Measurements from ENCODE around the gene MTARC1. TPM values are rescaled to one million over a fixed set of nuclear protein-coding genes. Genes with fewer than 3 reads are reported as not detected.

MTARC1 gene
- total RNA-seq (2012; rRNA removed): 0.18 and 0.28 TPM in 2 replicates
- polyA plus RNA-seq (2012; rRNA removed): 0.55 and 0.72 TPM in 2 replicates
- 0.05 and 0.16 TPM in 2 replicates for polyA plus RNA-seq (2012; cell fraction: cytosol; rRNA removed)
- polyA plus RNA-seq (2012; cell fraction: nucleus; rRNA removed; ENCODE audit: low replicate concordance): 0.09 and 0.33 TPM in 2 replicates
- Bru-seq, nascent RNA: percentile 34 among the genes with signal in this experiment
- BruChase-seq, experiment 1, labeled RNA remaining after a 6-hour chase: percentile 36 among the genes with signal in this experiment
- percentile 33 among the genes with signal in this experiment for BruChase-seq, experiment 2, labeled RNA remaining after a 2-hour chase
- long read RNA-seq: 0 reads

- H3K27me3 ChIP-seq (ENCODE audit: control insufficient read depth, insufficient read depth, low read length): no peaks in the 10 kb centered on the region; the same call in 1 of the 2 replicates
Measured at GRCh38 chr1:220786337-220787068, at the start of gene MTARC1. Gene MTARC1 (plus strand): TSS chr1:220786913. CDS start chr1:220786945, 32 bp downstream.

More at GRCh38 chr1:220786337-220787068, at the start of gene MTARC1:
- 1% methylated on average over 36 of the region's 56 CpGs; no CpG with 5 or more reads in 1 of the 2 experiments for WGBS, 2 experiments (ENCODE audit: extremely low coverage in 2 of 2, insufficient read length in 1 of 2)
- H3K56ac ChIP-seq (ENCODE audit: extremely low read depth, insufficient read depth, low read length): no peak within 1 kb of the TSS
- dilution Hi-C loops (cut with HindIII; ENCODE audit: low sequenced_read_pairs, unreplicated experiment): no loop called here
- no peak within 1 kb of the TSS for H2BK20ac ChIP-seq (ENCODE audit: low read depth, low read length)
- H4K20me1 ChIP-seq (ENCODE audit: insufficient read depth, low read length): no peaks in the 10 kb centered on the region
- H3K14ac ChIP-seq (replicated peaks; ENCODE audit: low read depth, low read length): no peak within 1 kb of the TSS
- H2AK9ac ChIP-seq (replicated peaks; ENCODE audit: low read depth, low read length, poor library complexity): no peak within 1 kb of the TSS
- peak within 1 kb of the TSS; percentile 16 for H3K4me3 ChIP-seq (ENCODE audit: insufficient read depth, low read depth, low read length)
- peak within 1 kb of the TSS; percentile 69 for H2AFZ ChIP-seq (replicated peaks; ENCODE audit: low read length, poor library complexity)
- H3K23ac ChIP-seq (ENCODE audit: low read depth, low read length): no peak within 1 kb of the TSS
- in situ Hi-C loops (cut with MboI; ENCODE audit: low sequenced_read_pairs): no loop called here
- peak; percentile 82 for ATAC-seq (ENCODE audit: low read depth)
- H3K36me3 ChIP-seq (ENCODE audit: control insufficient read depth, insufficient read depth, low read length): no peaks in the 10 kb centered on the region
- H2BK5ac ChIP-seq (ENCODE audit: low read depth, low read length, poor library complexity, severe bottlenecking): no peak within 1 kb of the TSS
- H2BK15ac ChIP-seq (ENCODE audit: low read depth, low read length): no peak within 1 kb of the TSS
- H3K9me3 ChIP-seq (ENCODE audit: control insufficient read depth, insufficient read depth, low read length): no peaks in the 10 kb centered on the region
- no peak within 1 kb of the TSS for H4K5ac ChIP-seq (ENCODE audit: low read depth, low read length)
- no peaks in the 10 kb centered on the region for H3K79me1 ChIP-seq (ENCODE audit: low read depth in 1 of 2, low read length in 2 of 2)
- peak within 1 kb of the TSS; percentile 63; the same call in 1 of the 2 replicates for H3K4me2 ChIP-seq (ENCODE audit: low read depth, low read length)
- BruUV-seq (replicated peaks): no TSS peak
- no peak for TF ChIP-seq MXI1 (IDR thresholded peaks at IDR 0.05; ENCODE audit: borderline replicate concordance, low read depth, low read length)
- no peak for TF ChIP-seq MAZ (IDR thresholded peaks at IDR 0.05; ENCODE audit: borderline replicate concordance, low read depth, low read length)
- no peak for TF ChIP-seq CHD1 (IDR thresholded peaks at IDR 0.05; ENCODE audit: low read depth, low read length)
- TF ChIP-seq MAFK (IDR thresholded peaks at IDR 0.05; ENCODE audit: low read depth, low read length): no peak
- TF ChIP-seq RFX5 (IDR thresholded peaks at IDR 0.05; ENCODE audit: low read depth, low read length): no peak
- TF ChIP-seq FOS (IDR thresholded peaks at IDR 0.05; ENCODE audit: low read depth, low read length): no peak
- no peak for TF ChIP-seq CEBPB (IDR thresholded peaks at IDR 0.05; ENCODE audit: low read depth, low read length)
- TF ChIP-seq SMC3 (IDR thresholded peaks at IDR 0.05; ENCODE audit: low read depth, low read length): no peak
- no peak for TF ChIP-seq NFE2L2 (IDR thresholded peaks at IDR 0.05; ENCODE audit: low read depth, low read length)
- no peak for TF ChIP-seq USF2 (IDR thresholded peaks at IDR 0.05; ENCODE audit: low read depth, low read length)
- no peak for TF ChIP-seq RCOR1 (IDR thresholded peaks at IDR 0.05; ENCODE audit: insufficient replicate concordance, low read length)
- TF ChIP-seq CTCF (conservative IDR thresholded peaks at IDR 0.05; ENCODE audit: low read depth, low read length): no peak
- no peak within 1 kb of the TSS for H4K8ac ChIP-seq (ENCODE audit: low read depth in 2 of 2, low read length in 2 of 2)
- no peak within 1 kb of the TSS for H4K91ac ChIP-seq (ENCODE audit: insufficient read depth, low read depth, low read length)
- ChIA-PET CTCF (interaction anchor here (1.2 to 2.4 kb wide), 2 partner anchors 10 to 17 kb away, joined by 3 to 11 read pairs; no protein-coding TSS in a partner anchor), POLR2A (ENCODE audit: unreplicated experiment) (interaction anchor here (0.6 kb wide), 1 partner anchor 621 kb away, joined by 3 read pairs; no protein-coding TSS in a partner anchor)
- H3K9me1 ChIP-seq (ENCODE audit: insufficient read depth, low read length): no peaks in the 10 kb centered on the region
- no peak within 1 kb of the TSS for H3K9ac ChIP-seq (ENCODE audit: low read depth, low read length)
- intact Hi-C loops (cut with micrococcal nuclease): no loop called here
- H3K4me1 ChIP-seq (ENCODE audit: control insufficient read depth, insufficient read depth, low read length): no peaks in the 10 kb centered on the region
- no peak within 1 kb of the TSS for H3K18ac ChIP-seq (ENCODE audit: low read depth, low read length)
- H2AK5ac ChIP-seq (ENCODE audit: low read depth, low read length): no peak within 1 kb of the TSS
- no peak within 1 kb of the TSS for H3K4ac ChIP-seq (ENCODE audit: low read depth, low read length)
- no peak for DNase-seq
- H2BK120ac ChIP-seq (ENCODE audit: low read depth, low read length): no peak within 1 kb of the TSS
- H3K27ac ChIP-seq (ENCODE audit: insufficient read depth, low read length): no peak within 1 kb of the TSS

All from IMR-90 (cell line).